HG02981 (cell line): ENCODE measurements around the gene SNX10.

Source experiments
- ATAC-seq: cut with Tn5 transposase; IDR thresholded peaks from one replicate; pipeline ENCODE4 v1.9.1; 2021; ENCODE audit warnings: mild to moderate bottlenecking, moderate library complexity; ENCODE audit not compliant: unreplicated experiment

SNX10 gene

DNA sequence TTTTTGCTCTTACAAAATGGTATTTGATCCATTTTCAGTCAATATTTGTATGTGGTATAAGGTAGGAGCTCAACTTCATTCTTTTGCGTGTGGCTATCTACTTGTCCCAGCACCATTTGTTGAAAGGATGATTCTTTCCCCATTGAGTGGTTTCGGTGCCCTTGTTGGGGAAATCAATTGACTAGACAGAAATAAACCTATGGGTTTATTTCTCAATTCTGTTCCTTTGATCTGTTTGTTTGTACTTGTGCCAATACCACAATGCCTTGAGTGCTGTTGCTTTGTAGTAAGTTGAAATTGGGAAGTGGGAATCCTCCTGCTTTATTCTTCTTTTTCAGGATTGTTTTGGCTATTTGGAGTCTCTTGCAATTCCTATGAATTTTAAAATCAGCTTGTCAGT, 41.0 kb downstream of the SNX10 start:
- no peak for ATAC-seq

DNA sequence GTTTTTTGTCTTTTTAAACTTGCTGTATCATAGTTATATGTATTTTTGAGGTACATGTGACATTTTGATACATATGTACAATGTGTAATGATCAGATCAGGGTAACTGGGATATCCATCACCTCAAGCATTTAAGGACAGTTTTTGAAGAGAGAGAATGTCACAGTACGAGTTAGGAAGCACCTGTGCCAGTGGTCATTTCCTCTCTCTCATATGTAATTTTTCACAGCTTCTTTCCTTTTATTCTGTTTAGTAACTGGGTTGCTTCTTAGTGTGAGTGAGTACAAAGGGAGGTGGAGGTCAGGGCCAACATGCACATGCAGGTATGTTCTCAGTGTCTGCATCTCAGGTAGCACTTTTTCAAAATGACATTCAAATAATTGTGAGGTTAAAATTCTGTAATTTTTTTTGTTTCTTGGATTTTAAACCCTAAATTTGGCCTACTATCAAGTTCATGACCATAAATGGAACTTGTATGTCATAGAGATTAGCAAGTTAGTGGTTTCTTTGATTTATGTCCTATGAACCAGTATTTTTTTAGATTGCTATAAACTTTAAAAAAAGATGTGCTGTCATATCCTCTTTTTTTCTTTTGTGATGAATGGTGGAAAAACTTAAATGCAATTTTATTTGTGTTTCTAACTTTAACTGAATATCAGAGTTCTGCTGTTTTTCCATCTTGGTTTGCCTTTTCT, 42.7 kb downstream of the SNX10 start:
- ATAC-seq = no peak

DNA sequence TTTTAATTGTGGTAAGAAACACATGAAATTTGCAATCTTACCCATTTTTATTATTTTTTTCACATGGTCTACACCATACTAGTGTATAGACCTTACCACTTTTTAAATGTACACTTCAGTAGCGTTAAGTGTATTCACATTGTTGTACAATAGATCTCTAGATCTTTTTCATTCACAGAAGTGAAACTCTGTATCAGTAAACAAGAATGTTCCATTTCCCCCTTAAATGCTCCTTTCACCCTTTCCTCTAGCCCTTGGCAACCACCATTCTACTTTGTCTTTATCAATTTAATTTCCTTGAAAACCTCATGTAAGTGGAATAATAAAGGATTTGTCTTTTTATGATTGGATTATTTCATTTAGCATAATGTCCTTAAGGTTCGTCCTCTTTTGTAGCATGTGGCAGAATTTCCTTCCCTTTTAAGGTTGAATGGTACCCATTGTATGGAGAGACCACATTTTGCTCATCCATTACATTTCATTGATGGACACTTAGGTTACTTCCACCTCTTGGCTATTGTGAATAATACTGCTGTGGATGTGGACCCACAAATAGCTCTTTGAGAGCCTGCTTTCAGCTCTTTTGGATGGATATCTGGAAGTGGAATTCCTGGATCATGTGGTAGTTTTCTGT, 45.7 kb downstream of the SNX10 start:
- no peak for ATAC-seq

DNA sequence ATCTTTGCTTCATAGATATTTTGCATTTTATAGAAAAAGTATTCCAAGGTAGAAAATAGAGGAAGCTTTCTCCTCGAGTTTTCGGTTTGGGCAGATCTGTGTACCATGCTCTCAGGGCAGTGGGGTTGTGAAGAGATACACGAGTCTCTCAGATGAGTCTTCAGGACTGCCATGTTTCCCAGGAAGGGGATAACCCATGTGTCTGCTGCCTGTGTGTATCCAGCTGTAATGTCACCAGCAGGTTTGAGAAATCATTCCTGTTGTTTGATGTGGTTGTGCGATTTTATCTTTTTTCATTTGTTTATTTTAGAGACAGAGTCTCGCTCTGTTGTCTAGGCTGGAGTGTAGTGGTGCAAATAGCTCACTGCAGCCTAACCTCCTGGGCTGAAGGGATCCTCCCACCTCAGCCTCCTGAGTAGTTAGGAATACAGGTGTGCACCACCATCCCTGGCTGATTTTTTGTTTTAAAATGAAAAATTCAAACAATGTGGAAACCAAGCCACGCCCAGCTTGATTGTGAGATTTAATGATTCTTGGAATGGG, 48.9 kb downstream of the SNX10 start:
- no peak for ATAC-seq

DNA sequence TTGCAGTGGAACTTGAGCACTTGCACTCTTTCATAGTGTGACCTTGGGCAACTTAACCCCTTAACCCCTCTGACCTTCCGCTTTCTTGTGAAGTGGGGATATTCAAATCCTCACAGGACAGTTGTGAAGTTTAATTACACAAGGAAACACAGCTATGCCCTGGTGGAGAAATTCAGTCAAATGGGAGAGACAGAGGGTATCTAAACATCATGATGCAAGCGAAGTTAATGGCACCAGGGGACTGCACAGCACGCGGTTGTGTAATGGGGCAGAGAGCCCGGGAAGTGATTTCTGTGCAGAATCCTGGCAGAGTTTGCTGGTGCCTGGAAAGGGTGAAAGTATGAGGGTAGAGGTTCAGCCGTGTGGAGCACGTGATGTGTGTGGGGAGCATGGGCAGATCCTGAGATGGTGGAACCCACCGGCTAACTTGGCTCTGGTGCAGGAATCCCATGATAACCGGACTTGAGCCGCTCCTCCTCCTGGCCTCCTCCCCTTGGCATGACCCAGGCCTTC, 51.7 kb downstream of the SNX10 start:
- no peak for ATAC-seq

DNA sequence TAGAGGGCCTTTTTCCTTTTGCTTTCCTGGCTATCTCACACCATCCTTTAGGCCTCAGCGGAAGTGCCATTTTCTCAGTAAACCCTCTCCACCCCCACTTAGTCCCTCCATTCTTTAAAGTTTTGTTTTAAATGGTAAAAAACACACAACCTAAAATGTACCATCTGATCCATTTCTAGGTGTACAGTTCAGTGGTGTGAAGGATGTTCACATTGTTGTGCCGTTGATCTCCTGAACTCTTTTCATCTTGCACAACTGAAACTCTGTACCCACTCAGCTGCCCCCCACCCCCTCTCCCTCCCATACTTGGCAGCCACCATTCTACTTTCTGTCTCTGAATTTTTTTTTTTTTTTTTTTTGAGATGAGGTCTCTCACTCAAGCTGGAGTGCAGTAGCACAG, 52.2 kb downstream of the SNX10 start:
- no peak for ATAC-seq

DNA sequence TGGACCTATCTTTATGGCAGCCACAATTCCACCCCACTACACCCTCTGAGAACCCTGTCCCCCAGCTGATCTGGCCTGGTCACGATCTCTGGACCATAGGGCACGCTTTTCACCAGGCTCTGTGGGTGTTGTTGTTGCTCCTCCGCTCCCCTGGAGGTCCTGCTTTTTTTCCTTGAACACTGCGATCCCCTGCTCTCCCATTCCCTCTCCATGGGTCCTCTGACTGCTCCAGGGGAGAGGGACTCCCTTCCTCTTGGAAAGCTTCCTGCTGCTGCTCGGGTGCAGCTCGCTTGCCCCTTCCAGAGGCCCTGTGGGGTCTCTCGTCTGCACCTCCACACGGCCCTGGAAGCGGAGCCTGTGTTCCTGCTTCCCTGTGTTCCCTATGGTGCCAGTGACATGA, 53.5 kb downstream of the SNX10 start:
- no peak for ATAC-seq

DNA sequence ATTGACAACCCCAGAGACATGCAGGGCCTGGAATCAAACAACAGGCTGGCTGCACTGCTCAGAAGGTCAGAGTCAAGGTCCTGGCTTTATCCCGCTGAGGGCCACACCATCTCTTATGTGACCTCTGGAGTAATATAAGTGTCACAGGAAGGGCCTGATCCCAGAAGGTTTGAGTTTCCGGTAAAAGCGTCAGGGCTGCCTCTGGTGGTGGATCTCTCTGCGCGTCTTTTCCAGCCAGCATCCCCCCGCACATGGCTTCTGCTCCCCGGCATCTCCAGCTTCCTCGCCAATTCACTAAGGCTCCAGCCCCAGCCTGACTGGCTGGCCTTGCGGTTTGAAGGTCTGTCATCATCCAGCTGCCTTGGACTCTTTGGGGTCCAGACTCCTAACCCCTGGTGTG, 54.2 kb downstream of the SNX10 start:
- ATAC-seq = no peak

DNA sequence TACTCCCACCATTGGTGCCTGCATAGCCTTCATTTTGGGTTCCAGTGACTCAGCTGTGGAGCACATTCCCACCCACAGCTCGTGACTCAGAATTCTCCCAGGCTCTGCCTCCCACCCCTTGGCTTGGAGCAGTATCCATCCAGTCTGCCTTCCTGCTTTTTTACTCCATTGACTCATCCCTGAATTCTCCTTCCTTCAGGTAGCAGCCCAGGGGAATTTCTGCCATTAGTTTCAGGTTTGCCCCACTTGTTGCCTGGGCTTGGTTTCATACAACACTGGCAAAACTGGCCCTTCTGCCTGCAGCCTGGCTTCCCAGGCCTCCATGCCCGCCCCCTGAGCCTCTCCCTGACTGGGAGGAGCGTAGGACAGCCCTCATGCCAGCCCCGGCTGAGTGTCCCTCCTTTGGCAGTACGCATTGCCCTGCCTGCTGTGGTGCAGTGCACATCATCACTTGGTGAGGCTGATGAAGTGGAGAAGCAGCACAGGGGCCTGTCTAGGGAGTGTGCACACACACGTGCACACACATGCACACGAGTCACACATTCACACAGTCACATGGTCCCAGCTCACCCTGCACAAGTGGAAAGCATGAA, 55.0 kb downstream of the SNX10 start:
- no peak for ATAC-seq

DNA sequence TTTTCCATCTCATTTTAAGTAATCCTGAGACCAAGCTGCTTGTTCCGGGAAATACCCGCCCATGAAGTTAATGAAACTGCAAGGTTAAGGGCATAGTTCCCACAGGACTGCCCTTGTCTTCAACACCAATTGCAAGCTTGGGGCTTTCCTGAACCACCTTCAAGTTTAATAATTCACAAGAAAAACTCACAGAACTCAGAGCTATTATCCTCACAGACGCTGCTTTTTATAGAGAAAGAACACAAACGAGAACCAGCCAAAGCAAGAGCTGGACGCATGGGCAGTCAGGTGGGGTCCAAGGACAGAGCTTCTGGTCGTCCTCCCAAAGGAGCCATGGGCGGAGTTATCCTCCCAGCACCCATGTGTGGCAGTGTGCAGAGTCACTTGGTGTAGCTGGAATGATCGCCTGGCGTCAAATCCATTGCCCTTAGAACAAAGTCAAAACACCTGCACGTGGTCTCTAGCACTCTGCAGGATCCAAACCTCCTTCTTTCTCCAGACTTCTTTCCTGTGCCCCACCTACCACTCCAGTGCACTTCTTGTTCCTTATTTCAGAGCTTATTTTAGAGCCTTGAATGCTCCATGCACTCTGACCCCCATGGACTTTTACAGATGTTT, 56.7 kb downstream of the SNX10 start:
- ATAC-seq = peak; percentile 66

DNA sequence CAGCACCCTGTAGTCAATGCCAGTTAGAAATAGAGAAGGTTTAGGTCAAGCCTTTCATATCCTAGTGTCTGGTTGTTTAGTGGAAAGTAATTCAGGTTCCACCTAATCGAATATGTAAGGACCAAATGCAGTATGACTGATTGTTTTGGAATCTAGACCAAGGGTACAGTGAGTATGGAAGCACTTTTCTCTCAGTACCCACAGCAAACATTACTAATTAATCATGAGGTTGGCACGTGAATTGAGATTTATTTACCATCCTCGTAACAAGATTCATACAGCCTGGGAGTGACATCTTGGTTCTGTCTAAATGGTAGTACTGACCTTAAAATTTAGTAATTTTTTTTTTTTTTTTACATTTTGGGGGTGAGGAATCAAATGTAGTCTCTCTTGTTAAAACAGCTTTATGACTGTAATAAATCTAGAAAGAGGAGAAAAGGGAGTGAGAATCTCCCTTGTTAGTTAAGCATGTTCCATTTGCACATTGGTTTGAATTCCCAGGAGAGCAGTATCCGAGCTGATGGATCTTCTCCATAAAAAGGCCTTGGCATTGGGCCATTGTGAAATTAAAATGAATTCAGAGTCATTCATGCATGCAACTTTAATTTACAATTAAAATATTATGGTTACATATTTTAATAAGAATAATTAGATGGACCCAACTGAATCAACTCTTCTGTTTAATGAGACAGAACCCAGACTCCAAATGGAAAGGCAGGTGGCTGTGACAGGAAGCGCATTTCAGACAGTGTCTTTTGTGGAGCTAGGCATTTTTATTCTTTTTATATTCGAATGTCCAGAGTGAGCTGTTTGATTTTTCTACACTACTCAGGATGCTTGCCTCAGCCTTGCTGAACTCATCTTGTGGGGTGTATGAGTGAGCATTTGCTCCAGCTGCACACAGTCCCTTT, 57.6 kb downstream of the SNX10 start:
- no peak for ATAC-seq

DNA sequence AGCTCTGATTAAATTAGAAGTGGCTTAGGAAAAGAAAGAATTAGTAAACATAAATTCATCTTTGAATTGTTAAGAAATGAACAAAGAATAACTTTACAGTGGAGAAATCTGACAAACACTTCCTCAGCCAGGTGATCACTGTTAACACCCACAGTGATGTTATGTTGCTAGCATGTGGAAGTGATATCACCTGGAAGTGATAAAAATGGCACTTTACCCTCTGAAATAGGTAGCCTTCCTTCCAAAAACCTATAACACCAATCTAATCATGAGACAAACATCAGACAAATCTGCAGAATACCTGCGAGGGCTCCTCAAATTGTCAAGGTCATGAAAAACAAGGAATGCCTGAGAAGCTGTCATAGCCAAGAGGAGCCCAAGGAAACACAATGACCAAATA, 59.5 kb downstream of the SNX10 start:
- ATAC-seq = no peak

DNA sequence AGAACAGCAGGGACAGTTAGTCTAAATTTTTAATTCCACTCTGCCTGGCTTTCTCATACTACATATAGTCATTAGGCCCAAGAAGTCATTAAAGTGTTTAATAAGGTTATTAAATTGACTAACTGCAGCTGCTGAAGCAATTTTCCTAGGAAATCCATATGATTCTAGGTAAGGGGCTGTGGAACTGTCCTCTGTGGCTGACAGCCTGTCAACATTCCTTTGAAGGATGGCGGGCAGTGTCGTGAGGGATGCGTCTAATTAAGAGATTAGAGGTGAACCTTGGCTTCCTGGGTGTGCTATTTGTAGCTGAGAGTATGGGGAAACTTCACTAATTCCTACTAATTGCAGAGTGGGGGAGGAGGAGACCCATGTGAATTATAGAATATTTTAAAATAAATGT, 64.6 kb downstream of the SNX10 start:
- no peak for ATAC-seq

DNA sequence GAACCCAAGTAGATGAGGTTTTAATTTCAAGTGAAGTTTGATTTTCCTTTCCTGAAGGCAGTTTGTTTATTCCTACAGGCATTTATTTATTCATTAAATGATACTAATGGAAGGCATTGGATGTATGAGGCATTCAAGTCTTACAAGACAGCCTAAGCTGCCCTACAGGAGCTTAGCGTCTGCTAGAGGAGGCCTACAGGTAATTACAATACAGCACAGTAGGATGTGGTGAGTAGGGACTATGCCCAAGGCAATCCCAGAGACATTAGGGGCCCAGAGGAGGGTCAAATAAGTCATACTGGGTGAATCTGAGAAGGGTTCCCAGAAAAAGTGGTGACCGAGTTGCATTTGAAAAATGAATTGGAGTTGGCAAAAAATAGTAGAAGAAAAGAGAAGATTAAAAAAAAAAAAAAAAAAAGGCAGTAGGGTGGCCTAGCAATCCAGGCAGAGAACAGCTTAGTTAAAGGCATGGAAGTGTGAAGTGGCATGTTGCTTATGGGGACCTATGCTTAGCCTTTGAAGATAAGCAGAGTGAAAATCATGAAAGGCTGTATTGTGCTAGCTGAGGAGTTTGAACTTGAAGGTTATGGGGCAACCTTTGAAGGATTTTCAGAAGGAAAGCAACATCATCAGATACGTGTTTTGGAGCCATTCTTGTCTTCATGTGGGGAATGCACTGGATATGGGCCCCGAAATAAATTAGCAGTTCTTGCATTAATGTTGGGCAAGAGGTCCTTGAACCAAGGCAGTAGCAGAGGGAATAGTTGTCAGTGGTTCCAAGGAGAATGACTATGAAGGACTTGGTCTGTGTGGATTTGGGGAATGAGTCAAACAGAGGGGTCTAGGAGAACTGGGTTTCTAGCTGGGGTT, 65.5 kb downstream of the SNX10 start:
- no peak for ATAC-seq

DNA sequence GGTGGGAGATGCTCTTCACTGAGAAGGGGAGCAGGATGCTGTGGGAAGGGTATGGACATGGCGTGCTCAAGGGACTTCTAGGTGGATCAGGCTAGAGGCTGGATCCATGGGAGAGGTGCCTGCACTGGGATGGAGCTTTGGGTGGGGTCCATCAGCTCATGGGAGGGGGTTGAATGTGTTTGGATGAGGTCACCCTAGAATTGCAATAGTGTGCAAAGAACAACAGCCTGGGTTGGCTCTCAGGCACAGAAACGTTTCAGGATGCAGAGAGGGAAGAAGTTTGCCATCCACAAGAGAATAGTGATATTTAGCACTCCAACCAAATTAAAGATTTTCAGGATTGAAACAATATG, 66.1 kb downstream of the SNX10 start:
- ATAC-seq = no peak

DNA sequence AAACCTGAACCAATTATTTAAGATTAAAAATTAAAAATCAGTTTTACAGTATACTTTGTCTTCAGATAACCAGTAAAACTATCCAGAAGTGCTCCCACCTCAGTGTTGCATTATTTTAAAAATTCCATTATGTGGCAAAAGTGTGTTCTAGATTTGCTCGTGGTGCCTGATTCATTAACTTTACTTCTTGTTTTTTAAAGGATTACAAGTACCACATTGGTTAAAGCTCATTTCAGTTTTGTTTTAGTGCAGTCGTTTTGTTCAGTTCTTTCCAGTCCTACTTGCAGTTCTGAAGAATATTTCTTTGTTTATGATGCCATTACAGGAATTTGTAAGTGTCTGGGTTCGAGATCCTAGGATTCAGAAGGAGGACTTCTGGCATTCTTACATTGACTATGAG, 69.0 kb downstream of the SNX10 start:
- ATAC-seq = no peak

DNA sequence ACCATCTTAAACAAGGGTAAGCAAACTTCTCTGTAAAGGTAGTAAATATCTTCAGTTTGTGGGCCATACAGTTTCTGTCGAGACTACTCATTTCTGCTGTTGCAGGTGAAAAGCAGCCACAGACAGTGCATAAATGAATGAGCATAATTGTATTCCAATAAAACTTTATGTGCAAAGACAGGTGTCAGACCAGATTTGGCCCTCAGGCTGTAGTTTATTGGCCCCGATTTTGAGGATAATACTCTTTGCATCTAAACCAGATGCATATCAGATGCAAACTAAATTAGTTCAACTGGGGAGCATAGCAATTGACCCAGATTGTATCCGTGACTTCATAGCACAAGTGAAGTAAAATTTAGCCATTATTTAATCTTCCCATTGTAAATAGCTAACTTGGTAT, 70.0 kb downstream of the SNX10 start:
- no peak for ATAC-seq

DNA sequence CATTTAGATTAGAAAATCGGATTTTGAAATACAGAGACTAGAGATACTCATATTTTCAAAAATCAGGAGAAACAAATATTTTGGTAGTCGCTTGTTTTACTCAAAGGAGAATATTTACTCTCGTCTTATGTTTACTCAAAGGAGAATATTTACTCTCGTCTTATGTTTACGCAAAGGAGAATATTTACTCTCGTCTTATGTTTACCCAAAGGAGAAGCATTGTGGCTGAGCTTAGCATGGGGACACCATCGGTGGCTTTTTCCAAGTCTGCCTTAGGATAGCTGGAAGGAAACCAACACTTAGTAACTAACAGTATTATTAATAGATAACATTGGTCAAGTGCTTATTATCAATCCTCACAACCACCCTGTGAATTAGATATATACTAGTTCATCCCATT, 71.8 kb downstream of the SNX10 start:
- ATAC-seq = no peak

DNA sequence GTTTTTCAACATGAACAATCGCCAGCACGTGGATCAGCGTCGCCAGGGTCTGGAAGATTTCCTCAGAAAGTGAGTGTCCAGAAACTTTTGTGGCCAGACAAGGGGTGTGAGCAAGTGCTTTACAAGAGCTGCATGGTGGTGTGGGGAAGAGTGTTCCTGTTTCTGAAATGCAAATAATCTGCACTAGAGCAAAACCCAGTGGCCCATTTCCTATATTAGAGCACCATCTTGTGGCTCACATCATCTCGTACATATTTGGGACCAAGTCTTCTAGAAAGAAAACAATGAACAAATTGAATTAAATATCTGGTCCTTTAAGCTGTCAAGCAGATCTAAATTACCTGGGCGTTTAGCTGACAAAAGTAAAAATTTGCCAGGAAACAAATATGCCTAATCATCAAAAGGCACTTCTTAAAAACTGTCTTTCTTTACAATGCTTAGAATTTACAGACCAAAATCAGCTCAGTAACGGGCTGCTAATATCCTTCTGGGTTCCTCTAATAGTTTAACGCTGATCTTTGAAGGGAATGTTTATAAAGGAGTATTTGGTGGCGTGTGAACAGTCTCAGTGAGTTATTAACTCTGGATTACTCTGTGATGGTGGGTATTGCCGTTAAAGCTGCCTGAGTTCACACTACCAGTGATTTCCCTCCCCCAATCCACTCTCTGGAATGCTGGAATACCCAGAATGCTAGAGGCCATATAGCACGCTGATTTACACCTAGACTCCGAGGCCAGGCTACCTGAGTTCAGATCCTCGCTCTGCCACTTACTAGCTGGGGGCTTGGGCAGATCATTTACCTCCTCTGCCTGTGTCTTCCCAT, 73.6 kb downstream of the SNX10 start:
- ATAC-seq = peak; percentile 61
